ENCODE data around the gene ERN1.

DNA sequence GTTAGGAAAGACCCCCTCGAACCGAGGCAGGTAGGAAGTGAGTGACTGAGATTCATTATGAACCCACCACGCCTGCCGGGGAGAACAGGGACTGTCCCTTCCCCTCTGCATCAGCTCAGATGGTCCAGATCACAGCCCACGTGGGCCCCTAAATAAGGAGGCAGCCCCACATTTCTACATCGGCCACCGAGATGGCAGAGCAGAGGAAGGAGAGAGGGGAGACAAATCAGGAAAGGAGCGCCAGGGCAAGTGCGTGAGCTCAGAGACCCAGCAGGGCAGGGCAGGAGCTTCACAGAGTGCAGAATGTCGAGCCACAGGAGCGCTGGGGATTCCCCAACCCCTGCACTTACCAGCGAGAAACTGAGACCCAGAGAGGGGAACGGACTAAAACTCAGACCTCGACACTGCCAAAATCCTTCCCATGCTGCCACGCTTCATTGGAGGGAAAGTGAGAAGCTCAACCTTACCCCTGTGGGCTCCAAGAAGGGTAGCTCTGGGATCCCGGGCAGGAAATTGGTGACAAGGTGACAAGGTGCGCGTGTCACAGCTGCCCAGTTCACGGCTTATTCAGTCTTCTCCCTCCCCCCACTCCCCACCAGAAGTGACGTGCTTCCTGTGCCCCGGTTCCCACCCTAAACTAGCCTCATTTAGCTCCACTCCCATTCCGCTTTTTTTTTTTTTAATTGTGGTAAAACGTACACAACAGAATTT, 109.7 kb downstream of the ERN1 start, which contains the start of gene ICAM2:
- TF ChIP-seq, protein P1, sequence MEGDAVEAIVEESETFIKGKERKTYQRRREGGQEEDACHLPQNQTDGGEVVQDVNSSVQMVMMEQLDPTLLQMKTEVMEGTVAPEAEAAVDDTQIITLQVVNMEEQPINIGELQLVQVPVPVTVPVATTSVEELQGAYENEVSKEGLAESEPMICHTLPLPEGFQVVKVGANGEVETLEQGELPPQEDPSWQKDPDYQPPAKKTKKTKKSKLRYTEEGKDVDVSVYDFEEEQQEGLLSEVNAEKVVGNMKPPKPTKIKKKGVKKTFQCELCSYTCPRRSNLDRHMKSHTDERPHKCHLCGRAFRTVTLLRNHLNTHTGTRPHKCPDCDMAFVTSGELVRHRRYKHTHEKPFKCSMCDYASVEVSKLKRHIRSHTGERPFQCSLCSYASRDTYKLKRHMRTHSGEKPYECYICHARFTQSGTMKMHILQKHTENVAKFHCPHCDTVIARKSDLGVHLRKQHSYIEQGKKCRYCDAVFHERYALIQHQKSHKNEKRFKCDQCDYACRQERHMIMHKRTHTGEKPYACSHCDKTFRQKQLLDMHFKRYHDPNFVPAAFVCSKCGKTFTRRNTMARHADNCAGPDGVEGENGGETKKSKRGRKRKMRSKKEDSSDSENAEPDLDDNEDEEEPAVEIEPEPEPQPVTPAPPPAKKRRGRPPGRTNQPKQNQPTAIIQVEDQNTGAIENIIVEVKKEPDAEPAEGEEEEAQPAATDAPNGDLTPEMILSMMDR (IDR thresholded peaks at IDR 0.05; ENCODE audit: borderline replicate concordance, extremely low read depth, low read length, poor library complexity, severe bottlenecking), result no peak
- TF ChIP-seq EZH2 (IDR thresholded peaks at IDR 0.05; ENCODE audit: borderline replicate concordance, low read depth, low read length, severe bottlenecking), result no peak

Measured in DND-41 (cell line).